SK-N-MC (cell line): Measurements from ENCODE around the gene PARVA.

Experiments used
- EZH2 ChIP-seq: fragments of 200-600 bp; sonication (generic); IDR thresholded peaks from one replicate; pipeline ENCODE4 v1.6.1; 2017; ENCODE audit warnings: antibody characterized with exemption
- FOXP2 ChIP-seq: optimal IDR thresholded peaks from 2 replicates; pipeline ENCODE3; 2011; ENCODE audit warnings: mild to moderate bottlenecking, moderate library complexity; ENCODE audit not compliant: insufficient read depth; ENCODE audit errors: extremely low read length, control extremely low read depth
- POLR2AphosphoS5 ChIP-seq: IDR thresholded peaks from 2 replicates; pipeline ENCODE4 v1.6.1; 2012; ENCODE audit warnings: mild to moderate bottlenecking, low read depth, low read length, borderline replicate concordance

DNA sequence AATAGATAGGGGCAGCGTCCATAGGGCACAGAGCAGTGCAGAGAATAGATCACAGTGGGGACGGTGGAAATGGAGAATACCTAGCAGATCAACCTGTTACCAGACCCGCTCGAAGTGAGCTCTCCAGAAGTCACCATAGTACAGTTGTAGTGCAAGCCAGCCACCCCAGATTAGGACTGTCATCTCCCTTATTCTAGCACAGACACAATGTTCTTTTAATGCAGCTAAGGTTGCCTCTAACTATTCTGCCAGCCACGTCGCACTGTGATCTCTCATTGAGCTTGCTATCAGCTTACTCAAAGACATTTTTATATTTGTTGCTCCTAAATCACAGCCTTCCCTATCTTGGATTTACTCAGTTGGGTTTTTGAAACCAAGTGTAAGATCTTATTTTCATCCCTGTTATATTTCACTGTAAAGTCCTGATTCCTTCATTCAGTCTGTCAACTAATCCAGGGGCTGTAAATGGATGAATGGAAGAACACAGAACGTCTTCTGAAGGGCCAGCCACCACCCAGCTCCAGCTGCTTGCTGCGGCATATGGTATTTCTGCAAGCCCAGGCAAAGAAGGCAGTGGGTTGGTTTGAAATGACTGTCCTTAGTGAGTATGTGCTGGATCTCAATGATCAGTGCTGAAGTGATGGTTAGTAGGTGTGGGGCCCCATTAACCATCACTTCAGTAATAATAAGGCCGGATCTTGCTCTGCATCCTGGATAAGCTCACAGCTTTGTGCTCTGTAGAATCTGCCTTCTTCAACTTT is 3.4 kb downstream of the PARVA start:
- TF ChIP-seq EZH2 (no peak), POLR2AphosphoS5 (no peak), FOXP2 (no peak)
